K562 (cell line): ENCODE measurements around the gene RNF34.

Experiments
- TF ChIP-seq, protein P1 (sequence below): fragments of 250-450 bp; sonication (Bioruptor Pico); IDR thresholded peaks from 2 replicates; pipeline ENCODE4 v1.5.1; 2021; ENCODE audit warnings: mild to moderate bottlenecking
- TF ChIP-seq, protein P2 (sequence below): sonication (generic); formaldehyde crosslinking; IDR thresholded peaks from 2 replicates; pipeline ENCODE4 v1.9.0; 2022; ENCODE audit warnings: mild to moderate bottlenecking, missing genetic modification reagents

DNA sequence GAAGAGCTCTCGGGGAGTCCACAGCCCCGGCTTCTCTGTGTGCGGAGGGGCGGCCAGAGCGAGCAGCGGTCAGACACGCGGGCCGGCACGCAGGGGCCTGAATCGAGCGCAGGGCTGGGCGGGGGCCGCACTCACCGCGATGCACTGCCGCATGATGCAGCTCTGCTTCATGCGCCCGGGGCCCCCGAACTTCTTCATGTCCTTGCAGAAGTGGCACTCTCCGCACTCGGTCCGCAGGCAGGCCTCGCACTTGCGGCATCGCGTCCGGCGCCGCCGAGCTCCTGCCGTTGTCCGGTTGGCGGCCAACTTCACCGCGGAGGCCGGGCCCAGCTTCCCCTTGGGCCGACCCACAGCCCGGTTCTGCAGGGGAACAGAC lies 53.1 kb downstream of the RNF34 start:
- TF ChIP-seq, protein P1, sequence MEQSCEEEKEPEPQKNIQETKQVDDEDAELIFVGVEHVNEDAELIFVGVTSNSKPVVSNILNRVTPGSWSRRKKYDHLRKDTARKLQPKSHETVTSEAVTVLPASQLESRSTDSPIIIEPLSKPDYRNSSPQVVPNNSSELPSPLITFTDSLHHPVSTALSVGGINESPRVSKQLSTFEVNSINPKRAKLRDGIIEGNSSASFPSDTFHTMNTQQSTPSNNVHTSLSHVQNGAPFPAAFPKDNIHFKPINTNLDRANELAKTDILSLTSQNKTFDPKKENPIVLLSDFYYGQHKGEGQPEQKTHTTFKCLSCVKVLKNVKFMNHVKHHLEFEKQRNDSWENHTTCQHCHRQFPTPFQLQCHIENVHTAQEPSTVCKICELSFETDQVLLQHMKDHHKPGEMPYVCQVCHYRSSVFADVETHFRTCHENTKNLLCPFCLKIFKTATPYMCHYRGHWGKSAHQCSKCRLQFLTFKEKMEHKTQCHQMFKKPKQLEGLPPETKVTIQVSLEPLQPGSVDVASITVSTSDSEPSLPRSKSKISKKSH (CRISPR knock-in tag), result no peak
- TF ChIP-seq, protein P2, sequence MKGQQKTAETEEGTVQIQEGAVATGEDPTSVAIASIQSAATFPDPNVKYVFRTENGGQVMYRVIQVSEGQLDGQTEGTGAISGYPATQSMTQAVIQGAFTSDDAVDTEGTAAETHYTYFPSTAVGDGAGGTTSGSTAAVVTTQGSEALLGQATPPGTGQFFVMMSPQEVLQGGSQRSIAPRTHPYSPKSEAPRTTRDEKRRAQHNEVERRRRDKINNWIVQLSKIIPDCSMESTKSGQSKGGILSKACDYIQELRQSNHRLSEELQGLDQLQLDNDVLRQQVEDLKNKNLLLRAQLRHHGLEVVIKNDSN, result no peak
